ENCODE data around the gene PMEPA1.

GRCh38 chr20:57695940-57696339 lies 13.9 kb downstream of the PMEPA1 start:
- TF ChIP-seq POLR2AphosphoS5 (IDR thresholded peaks at IDR 0.05; ENCODE audit: low read depth, low read length) (no peak), CTCF (IDR thresholded peaks at IDR 0.05) (no peak), REST (IDR thresholded peaks at IDR 0.05; ENCODE audit: insufficient read depth in 1 of 2, low read depth in 2 of 2, low read length in 1 of 2) (no peak), SIN3A (IDR thresholded peaks at IDR 0.05; ENCODE audit: borderline replicate concordance, insufficient read depth, low read depth, low read length) (no peak)
